GM06990 (cell line): ENCODE data around the gene GRIP2.

Experiments used
- DNase-seq: peaks from one replicate; pipeline ENCODE4 v3.0.0-alpha.2; 2011; ENCODE audit not compliant: insufficient read length; ENCODE audit errors: extremely low read depth
- H3K27me3 ChIP-seq: replicated peaks from 2 replicates; pipeline ENCODE4 v1.6.0; 2011; ENCODE audit warnings: low read length; ENCODE audit not compliant: control insufficient read depth, insufficient read depth
- H3K36me3 ChIP-seq: 2 replicates; pipeline ENCODE4 v1.5.1; 2011; ENCODE audit warnings: low read length; ENCODE audit not compliant: control insufficient read depth, insufficient read depth
- H3K4me3 ChIP-seq: replicated peaks from 2 replicates; pipeline ENCODE4 v1.5.1; 2011; ENCODE audit warnings: low read depth, mild to moderate bottlenecking, control low read depth, low read length
- TF ChIP-seq, protein P1 (sequence below): IDR thresholded peaks from 2 replicates; pipeline ENCODE4 v1.5.1; 2011; ENCODE audit warnings: low read length, control low read depth, mild to moderate bottlenecking, inconsistent platforms; ENCODE audit not compliant: insufficient read depth, poor library complexity, severe bottlenecking

Gene GRIP2

DNA sequence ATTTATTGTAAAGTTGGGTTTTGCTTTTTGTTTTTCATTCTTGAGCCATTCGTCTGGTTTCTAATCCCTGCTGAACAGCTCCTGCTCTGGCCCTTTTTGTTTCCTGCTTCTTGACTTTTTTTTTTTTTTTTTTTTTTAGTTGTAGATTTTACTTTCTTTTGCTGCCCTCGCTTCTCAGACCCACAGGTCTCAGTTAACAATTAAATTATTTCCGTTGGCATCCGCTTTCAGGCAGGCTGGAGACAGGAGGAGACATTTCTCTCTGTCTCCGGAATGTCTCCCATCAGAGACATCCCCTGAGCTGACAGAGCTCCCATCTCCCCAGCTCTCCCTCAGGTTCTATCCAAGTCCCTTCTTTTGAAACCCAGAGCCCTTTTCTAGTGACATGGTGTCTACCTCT, 69.1 kb downstream of the GRIP2 start:
- TF ChIP-seq, protein P1, sequence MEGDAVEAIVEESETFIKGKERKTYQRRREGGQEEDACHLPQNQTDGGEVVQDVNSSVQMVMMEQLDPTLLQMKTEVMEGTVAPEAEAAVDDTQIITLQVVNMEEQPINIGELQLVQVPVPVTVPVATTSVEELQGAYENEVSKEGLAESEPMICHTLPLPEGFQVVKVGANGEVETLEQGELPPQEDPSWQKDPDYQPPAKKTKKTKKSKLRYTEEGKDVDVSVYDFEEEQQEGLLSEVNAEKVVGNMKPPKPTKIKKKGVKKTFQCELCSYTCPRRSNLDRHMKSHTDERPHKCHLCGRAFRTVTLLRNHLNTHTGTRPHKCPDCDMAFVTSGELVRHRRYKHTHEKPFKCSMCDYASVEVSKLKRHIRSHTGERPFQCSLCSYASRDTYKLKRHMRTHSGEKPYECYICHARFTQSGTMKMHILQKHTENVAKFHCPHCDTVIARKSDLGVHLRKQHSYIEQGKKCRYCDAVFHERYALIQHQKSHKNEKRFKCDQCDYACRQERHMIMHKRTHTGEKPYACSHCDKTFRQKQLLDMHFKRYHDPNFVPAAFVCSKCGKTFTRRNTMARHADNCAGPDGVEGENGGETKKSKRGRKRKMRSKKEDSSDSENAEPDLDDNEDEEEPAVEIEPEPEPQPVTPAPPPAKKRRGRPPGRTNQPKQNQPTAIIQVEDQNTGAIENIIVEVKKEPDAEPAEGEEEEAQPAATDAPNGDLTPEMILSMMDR: no peak
- peaks cover 7% of the 10 kb centered on the region for H3K36me3 ChIP-seq
- H3K4me3 ChIP-seq: no peak overlapping the region
- H3K27me3 ChIP-seq: no peaks in the 10 kb centered on the region
- DNase-seq: no peak

- DNase-seq: no peak
- TF ChIP-seq, protein P1: no peak
- H3K36me3 ChIP-seq: peaks cover 7% of the 10 kb centered on the region
- H3K4me3 ChIP-seq: no peak overlapping the region
- H3K27me3 ChIP-seq: no peaks in the 10 kb centered on the region
Measured at GRCh38 chr3:14470461-14470860, 69.7 kb downstream of the GRIP2 start.

- Histone ChIP-seq H3K36me3 (peaks cover 14% of the 10 kb centered on the region), H3K4me3 (no peak overlapping the region), H3K27me3 (no peaks in the 10 kb centered on the region)
- TF ChIP-seq, protein P1: no peak
- no peak for DNase-seq
Measured at GRCh38 chr3:14468621-14468981, 71.5 kb downstream of the GRIP2 start.

DNA sequence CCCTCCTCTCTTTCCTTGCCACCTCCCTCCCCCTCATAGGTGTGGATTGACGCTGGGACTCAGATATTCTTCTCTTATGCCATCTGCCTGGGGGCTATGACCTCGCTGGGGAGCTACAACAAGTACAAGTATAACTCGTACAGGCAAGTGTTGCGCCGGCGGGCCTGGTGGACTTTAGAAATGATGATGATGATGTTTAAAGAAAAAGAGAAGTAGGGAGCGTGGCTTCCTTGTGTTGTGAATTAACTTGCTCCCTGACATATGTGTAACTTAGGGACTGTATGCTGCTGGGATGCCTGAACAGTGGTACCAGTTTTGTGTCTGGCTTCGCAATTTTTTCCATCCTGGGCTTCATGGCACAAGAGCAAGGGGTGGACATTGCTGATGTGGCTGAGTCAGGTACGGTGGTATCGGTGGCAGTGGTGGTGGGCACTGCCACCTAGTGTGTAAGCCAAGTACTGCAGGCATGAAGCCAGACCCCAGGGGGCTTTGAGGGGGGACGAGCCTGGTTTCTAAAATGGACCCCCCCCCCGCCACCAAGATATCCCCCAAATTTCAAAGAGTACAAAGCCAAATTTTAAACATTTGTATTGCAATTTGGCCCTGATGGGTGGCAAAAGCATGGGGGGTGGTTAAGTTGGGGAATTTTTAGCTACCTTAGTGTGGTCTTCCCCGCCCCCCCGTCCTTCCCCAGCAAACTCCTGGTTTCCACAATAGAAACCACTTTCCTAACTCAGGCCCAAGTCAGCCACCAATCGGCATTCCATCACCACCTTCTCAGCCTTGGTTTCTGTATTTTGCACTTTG, 72.1 kb downstream of the GRIP2 start:
- Histone ChIP-seq H3K4me3 (no peak overlapping the region), H3K27me3 (no peaks in the 10 kb centered on the region), H3K36me3 (peaks cover 18% of the 10 kb centered on the region)
- TF ChIP-seq, protein P1: peak; percentile 77
- no peak for DNase-seq

GRCh38 chr3:14466179-14466903, 73.8 kb downstream of the GRIP2 start:
- H3K4me3 ChIP-seq: no peak overlapping the region

More at GRCh38 chr3:14466179-14466903, 73.8 kb downstream of the GRIP2 start:
- Histone ChIP-seq H3K27me3 (no peaks in the 10 kb centered on the region), H3K36me3 (peaks cover 22% of the 10 kb centered on the region)
- TF ChIP-seq, protein P1: no peak
- no peak for DNase-seq
